ELF-1 (cell line): Measurements from ENCODE around the gene PITX1.

Experiments
- DNase-seq: peaks from one replicate; pipeline ENCODE4 v3.0.0-alpha.2; 2016; ENCODE audit warnings: low read depth, low spot score

PITX1 gene

GRCh38 chr5:135062216-135063055 lies 28.4 kb upstream of the PITX1 start:
- DNase-seq, result no peak

- DNase-seq, result no peak
Observed at GRCh38 chr5:135061001-135061400, 27.0 kb upstream of the PITX1 start.

GRCh38 chr5:135060021-135060420 lies 26.0 kb upstream of the PITX1 start:
- DNase-seq, result no peak

GRCh38 chr5:135059000-135059923 lies 25.2 kb upstream of the PITX1 start:
- no peak for DNase-seq

GRCh38 chr5:135058331-135058732 lies 24.3 kb upstream of the PITX1 start:
- peak; percentile 53 for DNase-seq

- no peak for DNase-seq
Observed at GRCh38 chr5:135057233-135057632, 23.2 kb upstream of the PITX1 start.

- DNase-seq, result no peak
Observed at GRCh38 chr5:135056316-135057030, 22.4 kb upstream of the PITX1 start.

GRCh38 chr5:135055396-135055795 lies 21.4 kb upstream of the PITX1 start:
- no peak for DNase-seq

- no peak for DNase-seq
Observed at GRCh38 chr5:135054546-135054945, 20.5 kb upstream of the PITX1 start.

GRCh38 chr5:135053989-135054388 lies 20.0 kb upstream of the PITX1 start:
- DNase-seq, result no peak

- DNase-seq, result no peak
Observed at GRCh38 chr5:135053278-135053677, 19.2 kb upstream of the PITX1 start.

GRCh38 chr5:135052511-135053145 lies 18.6 kb upstream of the PITX1 start:
- DNase-seq, result no peak

GRCh38 chr5:135051872-135052271 lies 17.8 kb upstream of the PITX1 start:
- DNase-seq, result peak; percentile 66

GRCh38 chr5:135051399-135051798 lies 17.4 kb upstream of the PITX1 start:
- no peak for DNase-seq

GRCh38 chr5:135050244-135050767 lies 16.3 kb upstream of the PITX1 start:
- no peak for DNase-seq

GRCh38 chr5:135048930-135049329 lies 14.9 kb upstream of the PITX1 start:
- DNase-seq, result peak; percentile 51

GRCh38 chr5:135048286-135048685 lies 14.3 kb upstream of the PITX1 start:
- peak; percentile 70 for DNase-seq

GRCh38 chr5:135047347-135047695 lies 13.3 kb upstream of the PITX1 start:
- DNase-seq, result peak; percentile 78

- DNase-seq, result no peak
Observed at GRCh38 chr5:135046661-135047346, 12.8 kb upstream of the PITX1 start.

- no peak for DNase-seq
Observed at GRCh38 chr5:135045488-135045887, 11.5 kb upstream of the PITX1 start.

- DNase-seq, result no peak
Observed at GRCh38 chr5:135042595-135042994, 8.6 kb upstream of the PITX1 start.
